Measurements from ENCODE around the gene ZBTB40.

The ZBTB40 gene

DNA sequence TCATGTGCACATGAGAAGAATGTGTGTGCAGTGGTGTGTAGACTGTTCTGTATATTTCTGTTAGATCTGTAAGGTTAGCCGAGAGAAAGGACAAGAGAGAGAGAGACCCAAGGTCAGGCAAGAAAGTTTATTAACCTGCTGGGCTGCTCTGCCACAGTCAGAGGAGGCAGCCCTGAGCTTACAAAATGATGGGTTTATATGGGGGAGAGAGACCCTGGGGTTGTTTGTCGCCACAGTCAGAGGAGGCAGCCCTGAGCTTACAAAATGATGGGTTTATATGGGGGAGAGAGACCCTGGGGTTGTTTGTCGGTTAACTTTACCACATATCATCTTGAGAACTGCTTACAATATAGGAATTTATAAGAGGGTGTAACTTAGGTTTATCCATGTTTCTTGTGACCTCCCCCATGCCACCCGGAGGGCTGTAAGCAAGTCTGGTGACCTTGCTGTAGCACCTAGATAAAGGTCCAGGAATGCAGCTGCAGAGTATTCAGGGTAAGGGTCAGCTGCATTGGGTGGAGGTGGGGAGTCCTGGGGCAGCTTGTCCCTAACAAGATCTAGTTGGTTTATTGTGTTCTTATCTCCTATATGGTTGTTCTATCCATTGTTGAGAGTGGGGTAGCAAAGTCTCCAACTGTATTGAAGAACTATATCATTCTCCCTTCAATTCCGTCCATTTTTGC lies 9.3 kb upstream of the ZBTB40 start:
- Histone ChIP-seq H4K20me1 (ENCODE audit: insufficient read depth, low read length, poor library complexity, severe bottlenecking) (no peaks in the 10 kb centered on the region), H3K4me3 (ENCODE audit: low read length, poor library complexity, severe bottlenecking) (no peak overlapping the region), H3K27me3 (ENCODE audit: insufficient read depth, low read length, poor library complexity, severe bottlenecking) (peaks cover 17% of the 10 kb centered on the region), H3K4me2 (ENCODE audit: low read depth, low read length, poor library complexity, severe bottlenecking) (no peak overlapping the region), H3K9me3 (ENCODE audit: insufficient read depth, low read depth, low read length) (0 out of 2 replicates have a peak, but pooled peaks cover 11% of the 10 kb centered on the region), H3F3A (ENCODE audit: low read depth) (no peaks in the 10 kb centered on the region), H2AFZ (ENCODE audit: low read length) (no peak overlapping the region), H3K9ac (ENCODE audit: low read depth, low read length, poor library complexity, severe bottlenecking) (no peak overlapping the region), H3K9me2 (replicated peaks; ENCODE audit: low read depth, low read length) (no peaks in the 10 kb centered on the region), H3K79me2 (ENCODE audit: insufficient read depth, low read length) (no peaks in the 10 kb centered on the region), H3K36me3 (ENCODE audit: insufficient read depth, low read length) (no peaks in the 10 kb centered on the region), H3K4me1 (ENCODE audit: insufficient read depth, low read length, poor library complexity, severe bottlenecking) (no peaks in the 10 kb centered on the region)
- TF ChIP-seq EZH2phosphoT487 (IDR thresholded peaks at IDR 0.05; ENCODE audit: borderline replicate concordance), result no peak
- TF ChIP-seq, protein P1, sequence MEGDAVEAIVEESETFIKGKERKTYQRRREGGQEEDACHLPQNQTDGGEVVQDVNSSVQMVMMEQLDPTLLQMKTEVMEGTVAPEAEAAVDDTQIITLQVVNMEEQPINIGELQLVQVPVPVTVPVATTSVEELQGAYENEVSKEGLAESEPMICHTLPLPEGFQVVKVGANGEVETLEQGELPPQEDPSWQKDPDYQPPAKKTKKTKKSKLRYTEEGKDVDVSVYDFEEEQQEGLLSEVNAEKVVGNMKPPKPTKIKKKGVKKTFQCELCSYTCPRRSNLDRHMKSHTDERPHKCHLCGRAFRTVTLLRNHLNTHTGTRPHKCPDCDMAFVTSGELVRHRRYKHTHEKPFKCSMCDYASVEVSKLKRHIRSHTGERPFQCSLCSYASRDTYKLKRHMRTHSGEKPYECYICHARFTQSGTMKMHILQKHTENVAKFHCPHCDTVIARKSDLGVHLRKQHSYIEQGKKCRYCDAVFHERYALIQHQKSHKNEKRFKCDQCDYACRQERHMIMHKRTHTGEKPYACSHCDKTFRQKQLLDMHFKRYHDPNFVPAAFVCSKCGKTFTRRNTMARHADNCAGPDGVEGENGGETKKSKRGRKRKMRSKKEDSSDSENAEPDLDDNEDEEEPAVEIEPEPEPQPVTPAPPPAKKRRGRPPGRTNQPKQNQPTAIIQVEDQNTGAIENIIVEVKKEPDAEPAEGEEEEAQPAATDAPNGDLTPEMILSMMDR (conservative IDR thresholded peaks at IDR 0.05; ENCODE audit: low read length), result no peak

DNA sequence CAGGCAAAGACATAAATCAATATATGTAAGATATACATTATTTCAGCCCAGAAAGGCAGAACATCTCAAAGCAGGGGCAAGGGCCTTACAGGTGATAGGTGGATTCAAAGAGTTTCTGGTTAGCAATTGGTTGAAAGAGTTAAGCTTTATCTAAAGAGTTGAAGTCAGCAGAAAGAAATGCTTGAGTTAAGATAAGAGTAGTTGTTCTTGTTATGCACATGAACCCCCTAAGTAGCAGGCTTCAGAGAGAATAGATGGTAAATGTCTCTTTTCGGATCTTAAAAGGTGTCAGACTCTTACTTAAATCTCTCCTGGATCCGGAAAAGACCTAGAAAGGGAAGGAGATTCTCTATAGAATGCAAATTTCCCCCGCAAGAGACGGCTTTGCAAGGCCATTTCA lies 8.3 kb upstream of the ZBTB40 start:
- no peak overlapping the region for H3K4me3 ChIP-seq (ENCODE audit: low read length, poor library complexity, severe bottlenecking)
- H3K4me2 ChIP-seq (ENCODE audit: low read depth, low read length, poor library complexity, severe bottlenecking), result no peak overlapping the region
- H4K20me1 ChIP-seq (ENCODE audit: insufficient read depth, low read length, poor library complexity, severe bottlenecking), result no peaks in the 10 kb centered on the region
- TF ChIP-seq EZH2phosphoT487 (IDR thresholded peaks at IDR 0.05; ENCODE audit: borderline replicate concordance), result no peak
- TF ChIP-seq, protein P1 (conservative IDR thresholded peaks at IDR 0.05; ENCODE audit: low read length), result no peak
- no peaks in the 10 kb centered on the region for H3K79me2 ChIP-seq (ENCODE audit: insufficient read depth, low read length)
- no peaks in the 10 kb centered on the region for H3K9me2 ChIP-seq (replicated peaks; ENCODE audit: low read depth, low read length)
- H3K4me1 ChIP-seq (ENCODE audit: insufficient read depth, low read length, poor library complexity, severe bottlenecking), result no peaks in the 10 kb centered on the region
- peaks cover 26% of the 10 kb centered on the region for H3K27me3 ChIP-seq (ENCODE audit: insufficient read depth, low read length, poor library complexity, severe bottlenecking)
- H3K9me3 ChIP-seq (ENCODE audit: insufficient read depth, low read depth, low read length), result 0 out of 2 replicates have a peak, but pooled peaks cover 11% of the 10 kb centered on the region
- H2AFZ ChIP-seq (ENCODE audit: low read length), result no peak overlapping the region
- no peak overlapping the region for H3K9ac ChIP-seq (ENCODE audit: low read depth, low read length, poor library complexity, severe bottlenecking)
- H3F3A ChIP-seq (ENCODE audit: low read depth), result no peaks in the 10 kb centered on the region
- no peaks in the 10 kb centered on the region for H3K36me3 ChIP-seq (ENCODE audit: insufficient read depth, low read length)

DNA sequence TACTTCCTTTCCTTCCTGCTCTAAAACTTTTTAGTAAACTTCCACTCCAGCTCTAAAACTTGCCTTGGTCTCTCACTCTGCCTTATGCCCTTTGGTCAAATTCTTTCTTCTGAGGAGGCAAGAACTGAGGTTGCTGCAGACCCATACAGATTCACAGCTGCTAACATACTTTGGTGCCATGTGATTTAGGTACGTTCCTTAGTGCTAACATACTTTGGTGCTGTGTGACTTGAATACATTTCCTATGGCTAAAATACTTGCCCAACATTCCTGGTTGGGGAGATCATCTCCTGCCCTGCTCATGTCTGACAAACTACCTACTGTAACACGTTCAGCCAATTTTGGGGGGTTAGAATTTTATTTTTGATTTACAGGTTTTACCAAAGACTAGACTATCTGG lies 6.8 kb upstream of the ZBTB40 start:
- Histone ChIP-seq H3F3A (ENCODE audit: low read depth) (no peaks in the 10 kb centered on the region), H3K9me2 (replicated peaks; ENCODE audit: low read depth, low read length) (no peaks in the 10 kb centered on the region), H3K4me3 (ENCODE audit: low read length, poor library complexity, severe bottlenecking) (no peak overlapping the region), H3K4me2 (ENCODE audit: low read depth, low read length, poor library complexity, severe bottlenecking) (no peak overlapping the region), H3K27me3 (ENCODE audit: insufficient read depth, low read length, poor library complexity, severe bottlenecking) (peaks cover 40% of the 10 kb centered on the region), H3K9ac (ENCODE audit: low read depth, low read length, poor library complexity, severe bottlenecking) (no peak overlapping the region), H3K79me2 (ENCODE audit: insufficient read depth, low read length) (no peaks in the 10 kb centered on the region), H3K9me3 (ENCODE audit: insufficient read depth, low read depth, low read length) (0 out of 2 replicates have a peak, but pooled peaks cover 8% of the 10 kb centered on the region), H3K4me1 (ENCODE audit: insufficient read depth, low read length, poor library complexity, severe bottlenecking) (no peaks in the 10 kb centered on the region), H2AFZ (ENCODE audit: low read length) (no peak overlapping the region), H4K20me1 (ENCODE audit: insufficient read depth, low read length, poor library complexity, severe bottlenecking) (no peaks in the 10 kb centered on the region), H3K36me3 (ENCODE audit: insufficient read depth, low read length) (no peaks in the 10 kb centered on the region)
- TF ChIP-seq, protein P1 (conservative IDR thresholded peaks at IDR 0.05; ENCODE audit: low read length), result no peak
- TF ChIP-seq EZH2phosphoT487 (IDR thresholded peaks at IDR 0.05; ENCODE audit: borderline replicate concordance), result no peak
